ENCODE data around the gene SFT2D1.
A peak's percentile ranks its signal among the peaks of the same experiment; 100 is the strongest.

Gene SFT2D1

DNA sequence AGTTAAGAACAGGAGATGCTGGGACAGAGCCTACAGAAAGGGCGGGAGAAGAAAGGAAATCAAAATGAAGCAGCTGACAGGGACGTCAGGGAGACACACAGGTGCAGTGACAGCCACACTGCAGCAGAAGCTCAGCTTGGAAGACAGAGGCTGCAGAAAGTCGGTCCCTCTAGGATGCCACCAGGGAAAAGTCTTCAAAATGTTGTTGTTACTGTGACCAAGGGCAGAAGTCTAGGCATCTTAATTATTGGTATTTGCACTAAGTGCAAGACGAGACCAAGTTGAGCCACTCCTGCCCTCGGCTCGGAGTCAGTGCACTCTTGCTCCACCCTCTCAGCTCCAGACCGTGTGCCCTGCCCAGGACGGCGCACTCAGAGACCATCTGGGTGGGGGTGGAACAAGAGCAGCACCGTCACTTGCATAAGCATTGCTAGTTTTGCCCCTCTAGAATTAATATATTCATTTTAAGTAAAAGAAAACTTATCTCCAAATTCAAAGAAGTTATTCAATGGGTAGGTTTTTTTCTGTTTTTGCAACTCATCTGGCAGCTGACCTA is 36.7 kb downstream of the SFT2D1 start:
- DNase-seq = peak; percentile 38

DNA sequence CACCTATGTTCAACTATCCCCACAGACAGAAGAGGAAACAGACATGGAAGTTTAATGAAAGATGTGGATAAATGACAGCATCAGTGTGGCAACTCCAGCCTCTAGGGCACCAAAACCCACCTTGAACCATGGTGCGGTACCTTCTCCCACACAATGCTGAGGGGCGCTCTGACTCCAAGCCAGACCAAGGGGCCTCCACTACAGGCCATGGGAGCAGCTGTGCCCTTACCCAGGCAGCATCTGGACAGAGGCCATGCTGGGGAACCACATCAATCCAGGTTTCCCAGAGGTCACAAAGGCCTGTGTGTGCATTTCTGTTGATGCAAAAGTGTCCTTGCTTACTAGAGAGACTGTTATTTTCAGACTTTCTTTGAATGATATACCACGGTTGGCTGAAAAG is 38.2 kb downstream of the SFT2D1 start:
- peak; percentile 32 for DNase-seq

DNA sequence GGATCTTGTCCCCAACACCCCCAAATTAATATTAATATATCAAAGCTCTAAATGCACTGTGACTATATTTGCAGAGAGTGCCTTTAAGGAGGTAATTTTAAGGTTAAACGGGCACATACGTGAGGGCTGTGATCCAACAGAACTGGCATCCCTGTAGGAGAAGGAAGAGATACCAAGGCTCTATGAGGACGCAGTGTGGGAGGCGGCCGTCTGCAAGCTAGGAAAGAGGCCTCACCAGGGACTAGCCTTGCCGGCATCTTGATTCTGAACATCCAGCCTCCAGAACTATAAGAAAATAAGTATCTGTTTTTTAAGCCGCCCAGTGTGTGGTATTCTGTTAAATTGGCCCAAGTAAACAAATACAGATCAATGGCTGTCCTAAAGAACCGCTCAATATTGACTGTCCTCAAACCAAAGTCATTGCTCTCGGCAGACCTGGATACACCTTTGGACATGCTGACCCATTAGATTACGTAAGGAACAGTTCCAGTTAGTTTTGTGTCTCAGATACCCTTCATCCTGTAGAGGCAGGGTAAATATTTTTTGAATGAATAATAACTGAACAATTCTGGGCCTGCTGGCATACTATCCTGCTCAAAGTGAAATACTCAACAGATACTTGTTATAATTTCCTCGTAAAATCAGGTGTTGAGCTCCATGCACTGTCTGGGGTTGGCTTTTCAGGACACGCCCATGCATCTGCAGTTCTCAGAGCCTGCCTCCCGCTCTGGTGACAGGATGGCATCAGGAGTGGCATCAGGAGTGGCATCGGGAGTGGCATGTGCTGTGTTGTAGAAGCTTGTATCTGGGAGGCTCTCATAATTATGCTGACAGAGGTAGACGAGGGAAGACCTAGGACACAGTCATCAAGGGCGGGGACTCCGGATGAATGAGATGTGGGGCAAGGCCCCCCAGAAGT is 40.5 kb downstream of the SFT2D1 start:
- peak; percentile 17 for DNase-seq

DNA sequence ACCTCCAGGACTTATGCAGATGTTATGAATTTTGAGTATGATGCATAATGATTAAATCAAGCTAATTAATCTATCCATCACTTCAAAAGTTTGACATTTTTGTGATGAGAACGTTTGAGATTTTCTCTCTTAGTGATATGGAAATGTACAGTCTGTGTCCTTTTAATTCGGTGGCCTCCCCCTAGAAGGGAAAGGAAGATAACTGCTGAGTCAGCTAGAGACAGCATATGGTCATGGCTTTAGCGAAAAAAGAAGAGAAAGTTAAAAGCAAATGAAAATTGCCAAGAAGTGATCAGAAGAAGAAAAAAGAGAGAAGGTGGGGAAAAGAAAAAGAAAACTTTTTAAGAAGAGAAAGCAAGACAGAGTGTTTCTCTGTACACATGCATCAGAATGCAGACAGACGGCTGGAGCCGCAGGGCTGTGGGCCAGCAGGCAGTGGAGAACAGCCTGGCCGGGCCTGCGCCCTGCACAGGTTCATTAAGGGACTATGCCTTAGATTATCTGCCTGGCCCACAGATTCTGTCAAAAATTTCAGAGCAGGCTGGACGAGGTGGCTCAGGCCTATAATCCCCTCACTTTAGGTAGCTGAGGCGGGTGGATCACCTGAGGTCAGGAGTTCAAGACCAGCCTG is 41.9 kb downstream of the SFT2D1 start:
- peak; percentile 32 for DNase-seq

DNA sequence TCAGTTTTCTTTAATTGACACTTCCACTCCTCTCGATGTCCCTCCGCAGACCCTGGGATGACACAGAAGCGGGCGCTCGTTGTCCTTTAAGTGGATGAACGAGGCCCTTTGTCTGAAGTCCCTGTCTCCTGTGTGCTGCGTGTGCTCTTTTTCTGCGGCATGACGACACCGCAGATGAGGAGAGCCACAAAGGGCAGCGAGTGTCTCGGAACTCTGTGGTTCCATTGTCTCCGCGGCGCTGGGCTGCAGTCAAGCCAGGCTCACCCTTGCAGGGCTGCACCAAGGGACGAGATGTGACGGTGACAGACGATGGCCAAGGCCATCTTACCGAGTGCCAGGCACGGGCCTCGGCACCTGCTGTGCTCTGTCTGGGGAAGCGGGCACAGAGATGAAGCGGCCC is 44.7 kb downstream of the SFT2D1 start:
- peak; percentile 41 for DNase-seq

DNA sequence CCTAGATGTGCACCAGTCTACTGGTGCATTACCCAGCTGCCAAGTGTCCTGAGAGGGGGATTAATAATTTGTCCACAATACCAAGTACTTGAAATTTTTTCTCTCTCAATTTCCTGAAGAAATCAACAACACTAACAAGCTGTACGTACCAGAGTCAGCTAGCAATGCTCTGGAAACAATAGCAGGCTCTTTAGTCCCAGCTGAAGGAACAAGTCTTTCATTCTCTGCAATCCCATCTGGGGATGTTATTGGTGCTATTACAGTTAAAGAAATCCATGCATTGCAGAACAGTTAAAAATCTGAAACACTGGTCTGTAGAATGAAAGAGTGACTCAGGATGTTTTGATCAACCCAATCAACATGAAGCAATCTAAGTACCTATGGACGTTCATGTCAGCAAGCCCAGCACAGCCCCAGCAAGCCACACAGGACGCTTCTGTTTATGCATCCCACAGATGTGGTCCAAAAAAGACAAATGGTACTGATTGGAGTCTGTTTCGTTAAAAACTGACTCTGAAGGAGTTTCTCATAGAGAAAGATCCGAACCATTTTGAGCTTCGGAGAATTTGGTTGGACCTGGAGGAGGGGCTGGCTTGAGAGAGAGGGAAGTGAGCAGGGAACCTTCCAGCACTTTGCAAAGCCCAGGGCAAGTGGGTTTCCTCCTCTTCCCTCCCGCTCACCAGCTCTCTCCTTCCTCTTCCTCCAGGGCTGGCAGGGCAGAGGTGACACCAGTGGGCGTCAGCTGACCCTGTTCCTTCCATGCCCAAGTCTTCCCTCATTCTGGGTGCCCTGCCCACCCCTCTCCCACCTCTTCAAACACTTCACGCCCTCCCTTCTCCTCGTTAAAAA is 46.1 kb downstream of the SFT2D1 start:
- DNase-seq = peak; percentile 3

DNA sequence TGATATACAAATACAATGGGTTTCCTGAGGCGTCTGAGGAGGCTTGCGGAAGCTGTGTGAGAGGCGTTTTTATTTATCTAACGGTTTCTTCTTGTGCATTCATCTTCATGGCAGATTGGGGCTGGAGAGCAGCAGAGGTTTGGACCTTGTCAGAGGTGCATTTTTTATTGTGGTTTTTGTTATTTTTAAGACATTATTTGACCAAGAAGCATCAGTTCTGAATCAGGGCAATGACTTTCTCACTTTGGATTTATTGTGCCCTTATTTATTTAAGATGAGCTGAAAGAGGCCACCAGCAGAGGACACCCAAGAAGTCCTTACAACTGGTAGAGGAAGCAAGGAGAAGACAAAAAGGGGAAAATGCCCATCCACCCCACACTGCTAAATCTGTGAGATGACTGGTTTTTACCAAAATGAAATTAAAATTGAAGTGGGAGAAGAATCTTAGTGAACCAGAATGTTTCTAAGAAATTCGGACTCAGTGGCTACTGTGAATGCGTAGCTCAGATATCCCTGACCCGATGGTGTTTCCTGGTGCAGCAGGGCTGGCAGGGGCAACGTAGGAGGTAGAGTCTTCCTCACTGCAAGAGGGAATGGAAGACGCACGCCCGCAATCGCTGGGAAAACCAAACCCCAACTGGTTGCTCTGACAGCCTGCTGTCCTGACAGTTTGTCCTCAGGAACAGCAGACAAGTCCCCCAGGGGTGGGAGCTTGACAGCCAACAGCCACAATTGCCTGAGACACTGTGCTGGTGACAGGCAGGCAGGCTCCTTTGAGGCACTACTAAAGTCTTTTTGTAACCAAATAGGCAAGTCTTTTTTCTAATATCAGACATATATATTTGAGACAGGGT is 48.4 kb downstream of the SFT2D1 start:
- peak; percentile 41 for DNase-seq

DNA sequence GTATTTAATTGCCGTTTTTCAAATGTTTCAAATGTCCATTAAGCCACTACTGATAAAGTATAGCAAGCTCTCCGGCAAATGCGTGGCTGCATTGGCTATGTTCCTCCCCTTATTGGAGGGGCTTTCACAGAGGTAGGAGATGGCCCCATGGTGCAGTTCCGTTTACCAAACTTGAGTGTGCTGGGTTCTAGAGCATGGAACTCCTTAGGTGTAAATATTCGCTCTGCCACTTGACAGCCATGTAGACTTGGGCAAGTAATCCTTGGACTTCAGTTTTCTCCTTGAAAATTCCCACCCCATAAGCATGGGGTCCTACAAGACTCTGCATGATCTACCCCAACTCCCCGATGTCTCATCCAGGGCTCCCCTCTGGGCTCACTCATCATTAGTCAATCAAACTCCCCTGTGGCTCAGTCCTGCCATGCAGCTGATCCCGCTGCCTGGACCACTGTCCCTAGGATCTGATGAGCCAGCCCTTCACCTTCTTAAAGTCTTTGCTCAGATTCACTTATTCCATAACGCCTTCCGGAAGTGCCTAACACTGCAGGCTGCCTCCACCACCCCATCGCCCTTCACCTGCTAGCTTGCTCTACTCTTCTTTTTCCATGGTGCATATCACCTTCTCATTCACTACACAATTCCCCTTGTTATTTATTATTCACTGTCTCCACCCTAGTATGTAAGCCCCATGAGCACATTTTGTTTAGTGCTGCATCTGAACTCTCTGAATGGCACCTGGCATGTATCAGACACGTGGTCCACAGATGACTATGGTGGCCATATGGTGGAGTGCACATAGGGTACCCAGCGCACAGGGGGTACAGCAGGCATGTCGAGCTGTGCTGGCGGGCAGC is 52.9 kb downstream of the SFT2D1 start:
- DNase-seq = peak; percentile 42

DNA sequence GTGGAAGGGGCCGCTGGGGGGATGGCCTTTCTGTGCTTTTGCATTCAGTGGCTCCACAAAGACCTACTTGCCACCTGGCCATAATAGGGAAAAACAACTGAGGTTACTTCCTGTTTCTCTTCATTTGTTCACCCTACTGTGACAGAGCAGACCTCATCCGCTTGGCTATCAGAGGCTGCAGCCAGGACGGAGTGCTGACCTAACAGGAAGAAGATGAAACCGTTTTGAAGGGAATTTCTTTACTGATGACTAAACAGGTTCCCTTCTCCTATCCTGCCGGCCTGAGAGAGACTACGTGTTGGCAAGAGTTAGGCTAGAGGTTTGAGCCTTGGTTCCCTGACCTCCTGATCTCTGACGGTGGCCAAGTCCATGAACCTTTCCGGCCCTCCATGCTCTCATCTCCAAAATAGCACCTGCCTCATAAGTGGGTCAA is 55.5 kb downstream of the SFT2D1 start:
- DNase-seq = no peak

DNA sequence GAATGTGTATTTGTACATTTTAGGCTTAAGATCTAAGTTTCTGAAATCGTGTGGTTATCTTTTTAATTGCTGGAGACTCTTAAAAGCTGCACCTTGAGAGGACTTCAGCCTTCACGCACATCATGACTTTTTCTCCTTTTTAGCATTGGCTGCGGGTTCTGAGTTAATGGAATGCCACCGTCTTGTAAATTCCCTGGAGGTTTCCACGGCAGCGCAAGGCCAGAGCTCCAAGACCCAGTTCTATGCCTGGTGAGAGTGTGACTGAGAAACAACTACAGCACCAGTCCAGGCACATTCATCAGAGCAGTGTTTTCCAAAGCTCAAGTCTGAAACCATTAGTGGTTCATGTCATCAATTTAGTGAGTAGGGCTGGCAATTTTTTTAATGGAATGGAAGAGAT is 57.1 kb downstream of the SFT2D1 start:
- DNase-seq = no peak

DNA sequence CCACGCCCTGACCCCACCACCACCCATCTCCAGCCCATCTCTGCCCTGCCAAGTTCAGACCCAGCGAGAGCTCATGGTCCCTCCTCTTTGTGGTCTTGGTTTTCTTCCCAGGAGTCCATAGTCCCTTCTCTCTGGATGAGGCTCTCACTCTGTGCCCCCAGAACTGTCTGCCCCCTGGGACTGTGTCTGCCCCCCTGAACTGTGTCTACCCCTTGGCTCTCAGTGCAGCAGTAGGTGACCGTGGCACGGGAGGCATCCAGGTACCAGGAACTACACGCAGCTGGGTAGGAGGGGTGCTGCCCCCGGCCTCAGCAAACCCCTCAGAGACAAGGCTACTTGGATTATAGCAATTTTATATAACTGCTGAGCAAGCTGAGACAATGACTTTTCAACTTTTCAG is 57.7 kb downstream of the SFT2D1 start:
- DNase-seq = no peak

DNA sequence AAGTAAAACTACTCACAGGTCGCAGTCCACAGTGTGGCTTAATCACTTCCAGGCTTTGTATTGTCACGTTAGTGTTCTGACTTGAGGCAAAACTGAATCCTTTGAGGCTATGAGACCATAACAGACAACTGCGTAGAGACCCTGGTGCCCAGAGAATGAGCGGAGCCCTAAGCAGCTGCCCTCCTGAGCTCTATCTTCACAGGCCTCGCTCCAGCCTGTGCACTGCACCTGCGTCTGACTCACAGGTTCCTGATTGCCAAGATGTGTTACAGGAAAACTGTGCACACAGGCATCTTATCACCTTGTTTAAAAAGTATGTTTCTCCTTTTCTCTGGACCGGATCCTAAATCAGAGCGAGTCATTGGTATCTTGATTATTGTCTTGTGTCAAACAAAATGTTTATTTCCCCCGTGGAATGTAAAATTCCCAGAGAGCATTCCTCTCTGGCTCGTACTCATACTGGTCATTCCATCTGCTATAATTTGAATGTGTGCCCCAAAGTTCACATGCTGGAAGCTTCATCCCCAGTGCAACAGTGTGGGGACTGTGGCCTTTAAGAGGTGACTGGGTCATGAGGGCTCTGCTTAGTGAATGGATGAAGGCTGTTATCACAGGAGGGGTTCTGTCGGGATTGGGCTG is 59.8 kb downstream of the SFT2D1 start:
- no peak for DNase-seq

DNA sequence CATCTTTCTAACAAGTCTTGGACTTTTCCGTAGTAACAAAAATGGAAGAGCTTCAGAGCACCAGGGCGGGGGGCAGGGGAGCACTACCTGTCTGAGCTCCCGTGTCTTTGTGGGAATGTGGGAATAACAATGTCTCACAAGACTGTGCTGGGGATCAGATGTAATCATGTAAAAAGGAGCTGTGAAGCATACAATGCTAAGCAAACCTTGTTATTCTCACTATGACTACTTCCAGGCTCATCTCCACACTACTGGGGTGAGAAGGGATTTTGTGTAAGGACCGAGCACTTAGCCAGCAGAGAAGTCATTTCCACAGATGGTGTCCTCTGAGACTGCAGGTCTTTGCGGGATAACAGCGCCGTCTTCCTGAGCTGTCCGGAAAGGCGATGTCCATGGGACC is 61.2 kb downstream of the SFT2D1 start:
- no peak for DNase-seq

DNA sequence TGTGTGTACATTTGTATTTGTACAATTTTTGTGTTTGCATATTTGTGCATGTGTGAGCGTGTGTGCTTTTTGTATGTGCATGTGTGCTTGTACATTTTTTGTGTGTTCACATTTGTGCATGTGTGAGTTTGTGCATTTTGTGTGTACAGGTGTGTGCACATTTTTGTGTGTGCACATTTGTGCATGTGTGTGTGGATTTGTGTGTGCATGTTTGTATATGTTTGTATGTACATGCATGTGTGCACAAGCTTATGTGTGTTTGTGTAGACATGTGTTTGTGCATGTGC is 63.0 kb downstream of the SFT2D1 start:
- no peak for DNase-seq

DNA sequence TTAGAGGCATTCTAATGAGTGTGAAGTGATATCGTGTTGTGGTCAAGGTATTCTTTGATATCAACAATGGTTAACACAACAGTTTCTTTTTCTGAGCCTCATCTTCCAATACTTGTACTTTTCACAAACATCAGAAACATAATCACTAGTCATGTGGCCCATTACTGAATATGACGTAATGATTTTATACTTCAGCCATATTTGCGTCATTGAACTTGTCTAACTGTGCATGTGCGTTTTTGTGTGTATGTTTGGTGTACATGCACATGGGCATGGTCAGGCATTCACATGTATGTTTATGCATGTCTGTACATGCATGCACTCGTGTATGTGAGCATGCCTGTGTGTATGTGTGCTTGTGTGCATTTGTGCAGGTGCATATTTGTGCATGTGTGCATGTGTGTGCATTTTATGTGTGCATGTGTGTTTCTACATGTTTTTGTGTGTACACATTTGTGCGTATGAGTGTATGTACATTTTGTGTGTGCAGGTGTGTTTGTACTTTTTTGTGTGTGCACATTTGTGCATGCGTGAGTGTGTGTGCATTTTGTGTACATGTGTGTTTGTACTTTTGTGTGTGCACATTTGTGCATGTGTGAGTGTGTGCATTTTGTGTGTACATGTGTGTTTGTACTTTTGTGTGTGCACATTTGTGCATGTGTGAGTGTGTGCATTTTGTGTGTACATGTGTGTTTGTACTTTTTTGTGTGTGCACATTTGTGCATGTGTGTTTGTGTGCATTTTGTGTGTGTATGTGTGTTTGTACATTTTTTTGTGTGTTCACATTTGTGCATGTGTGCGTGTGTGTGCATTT is 63.6 kb downstream of the SFT2D1 start:
- DNase-seq = peak; percentile 28

DNA sequence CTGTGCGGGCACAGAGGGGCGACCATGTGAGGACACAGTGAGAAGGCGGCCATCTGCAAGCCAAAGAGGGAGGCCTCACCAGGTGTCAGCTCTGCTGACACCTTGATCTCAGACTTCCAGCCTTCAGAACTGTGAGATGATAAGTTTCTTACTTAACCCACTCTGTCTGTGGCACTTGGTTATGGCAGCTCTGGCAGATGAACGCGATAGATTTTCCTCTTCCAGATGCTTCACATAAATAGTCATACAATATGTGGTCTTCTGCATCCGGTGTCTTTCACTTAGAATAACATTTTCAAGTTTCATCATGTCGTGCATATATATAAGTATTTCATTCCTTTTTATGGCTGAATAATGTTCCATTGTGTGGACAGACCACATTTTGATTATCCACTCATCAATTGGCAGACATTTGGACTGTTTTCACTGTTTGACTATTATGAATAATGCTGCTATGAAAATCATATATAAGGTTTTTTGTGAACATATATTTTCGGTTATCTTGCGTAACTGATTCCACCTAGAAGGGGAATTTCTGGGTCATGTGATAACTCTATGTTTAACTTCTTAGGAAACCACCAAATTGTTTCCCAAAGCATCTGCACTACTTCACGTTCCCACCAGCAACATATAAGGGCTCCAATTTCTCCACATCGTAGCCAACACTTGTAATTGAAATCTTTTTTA is 64.3 kb downstream of the SFT2D1 start:
- DNase-seq = no peak

DNA sequence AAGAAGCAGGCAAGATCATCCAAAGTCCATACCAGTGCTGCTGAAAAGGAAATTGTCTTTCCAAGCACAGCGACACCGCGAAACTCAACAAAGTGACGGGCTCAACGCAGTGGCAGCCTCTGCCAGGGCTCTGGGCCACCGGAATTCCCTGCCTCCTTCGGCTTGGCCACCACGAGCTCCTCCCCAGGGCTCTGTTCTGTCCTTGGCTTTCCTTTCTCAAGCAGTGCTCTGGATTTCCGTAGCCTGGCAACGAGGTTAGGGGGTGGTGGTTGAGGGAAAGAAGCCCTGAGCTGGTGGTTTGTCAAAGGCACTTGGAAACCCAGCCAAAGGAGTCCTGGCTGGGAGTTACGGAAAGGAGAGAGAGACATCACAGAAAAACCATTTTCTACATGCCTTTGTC is 65.3 kb downstream of the SFT2D1 start:
- DNase-seq = peak; percentile 33

DNA sequence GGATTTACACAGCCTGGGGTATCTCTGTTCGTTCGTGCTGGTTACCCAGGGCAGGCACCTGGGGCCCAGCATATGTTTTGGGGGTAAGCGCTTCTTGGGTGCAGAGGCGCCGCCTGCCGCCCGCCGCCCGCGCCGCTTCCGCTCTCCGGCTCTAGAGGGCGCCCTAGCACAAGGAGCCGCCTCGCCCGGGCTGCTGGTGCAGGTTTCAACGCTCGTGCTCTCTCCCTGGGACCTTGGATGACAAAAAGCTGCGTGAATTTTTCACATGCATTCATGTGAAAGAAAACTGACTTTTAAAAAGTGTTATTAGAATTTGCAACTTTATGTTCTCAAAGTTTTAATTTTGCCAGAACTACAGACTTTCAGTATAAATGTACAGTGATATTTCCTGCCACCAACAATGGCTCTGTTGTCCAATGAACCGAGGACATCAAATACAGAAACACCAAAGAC is 66.6 kb downstream of the SFT2D1 start:
- DNase-seq = peak; percentile 94

DNA sequence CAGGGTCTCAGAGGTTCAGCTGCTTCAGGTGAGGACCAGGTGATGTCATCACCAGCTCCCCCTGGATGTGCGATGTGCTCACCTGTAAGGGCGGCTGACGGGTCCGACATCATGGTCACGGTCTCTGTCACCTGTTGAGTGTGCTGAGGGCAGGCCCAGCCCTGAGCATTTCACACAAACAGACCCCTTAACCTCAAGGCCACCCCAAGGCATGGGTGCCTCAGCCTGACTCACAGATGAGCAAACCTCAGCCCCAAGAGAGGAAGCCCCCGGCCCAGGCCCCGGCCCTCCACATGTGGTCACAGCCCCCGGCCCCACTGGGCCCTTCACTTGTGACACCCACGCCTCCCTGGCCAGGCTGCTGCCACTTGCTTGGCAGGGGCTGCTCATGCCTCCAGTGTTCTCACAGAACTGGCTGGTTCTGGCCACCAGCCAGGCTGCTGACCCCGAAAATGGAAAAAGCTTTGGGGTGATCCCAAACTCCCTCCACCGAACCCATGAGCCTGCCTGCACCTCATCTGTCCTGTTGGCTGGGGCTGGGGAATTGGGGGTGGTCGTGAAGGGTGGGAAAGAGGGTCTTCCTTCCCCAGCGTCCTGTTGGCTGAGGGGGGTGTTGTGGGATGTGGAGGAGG is 67.5 kb downstream of the SFT2D1 start:
- no peak for DNase-seq
